ENCODE results near the gene JMJD6. TPM values are rescaled to one million over a fixed set of nuclear protein-coding genes. Genes with fewer than 3 reads are reported as not detected.
A peak's percentile ranks its signal among the peaks of the same experiment; 100 is the strongest.
"Not testable (repeated sequence)": the region's sequence is repeated elsewhere in the genome, so short reads cannot be mapped to it uniquely, and the experiment has no call there.

The JMJD6 gene
- polyA plus RNA-seq, 1 donor (not counting 4 experiments of a cell fraction or from before 2014, with no cell fraction given): 12.0 TPM

DNA sequence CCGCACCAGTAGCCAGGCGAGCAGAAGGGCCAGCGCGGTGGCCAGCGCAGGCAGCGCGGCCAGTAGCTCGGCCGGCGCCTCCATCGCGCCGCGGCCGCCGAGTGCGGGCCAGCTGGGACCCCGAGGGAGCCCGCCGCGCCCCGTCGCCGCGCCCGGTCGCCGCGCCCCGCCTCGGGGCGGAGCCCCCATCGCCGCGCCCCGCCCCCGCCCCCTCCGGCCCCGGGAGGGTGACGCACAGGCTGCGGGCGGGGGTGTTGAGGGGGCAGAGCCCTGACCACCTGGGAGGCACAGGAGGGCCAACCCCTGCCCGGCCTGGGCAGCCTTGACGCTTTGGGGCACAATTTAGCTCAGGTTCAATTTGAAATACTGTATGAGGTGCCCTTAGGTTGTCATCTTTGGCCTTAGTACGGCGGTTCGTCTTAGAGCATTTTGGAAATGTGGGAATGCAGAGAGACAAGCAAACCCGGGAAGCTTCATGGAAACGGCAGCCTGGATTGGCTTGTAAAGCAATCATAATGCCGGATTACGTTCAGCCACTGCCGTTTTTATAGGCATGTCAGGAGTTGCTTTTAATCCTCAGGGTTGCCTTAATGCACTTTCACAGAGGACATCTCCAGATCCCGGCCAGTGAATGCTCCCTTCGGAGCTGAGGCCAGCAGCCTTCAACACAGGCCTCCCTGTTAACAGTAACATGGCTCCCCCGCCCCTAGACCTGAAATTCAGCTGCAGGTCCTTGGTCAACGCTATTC is 15.4 kb downstream of the JMJD6 start, which contains the start of gene MXRA7:
Gene MXRA7 (minus strand): TSS at position 103 of the 749 bp plus-strand sequence. CDS start 19 bp downstream, at position 84.
- Histone ChIP-seq H3K27ac (ENCODE audit: control insufficient read depth, insufficient read depth, low read length) (peak within 1 kb of the TSS; percentile 70), H2AFZ (ENCODE audit: control insufficient read depth, low read length) (peak within 1 kb of the TSS; percentile 64), H3K4me1 (ENCODE audit: control insufficient read depth, extremely low read depth, insufficient read depth, low read length) (peaks cover 22% of the 10 kb centered on the region), H3K9me3 (ENCODE audit: control insufficient read depth, low read depth, low read length) (no peaks in the 10 kb centered on the region), H4K20me1 (ENCODE audit: control insufficient read depth, extremely low read depth, insufficient read depth, low read length) (no peaks in the 10 kb centered on the region), H3K79me2 (ENCODE audit: control insufficient read depth, insufficient read depth, low read length) (peaks cover 38% of the 10 kb centered on the region), H3K4me3 (ENCODE audit: control insufficient read depth in 2 of 3, extremely low read depth in 1 of 3, insufficient read depth in 2 of 3, low read depth in 1 of 3, low read length in 3 of 3) (peak within 1 kb of the TSS; percentile 70 to 75 (median 74)), H3K36me3 (ENCODE audit: control insufficient read depth in 2 of 2, extremely low read depth in 1 of 2, insufficient read depth in 2 of 2, low read length in 2 of 2) (peaks cover 10 to 25% of the 10 kb centered on the region in 2 experiments), H3K4me2 (ENCODE audit: control insufficient read depth, extremely low read depth, insufficient read depth, low read depth, low read length) (peak within 1 kb of the TSS; percentile 93), H3K9me1 (ENCODE audit: control insufficient read depth, extremely low read depth, insufficient read depth, low read length) (no peaks in the 10 kb centered on the region), H3K9ac (ENCODE audit: control insufficient read depth, extremely low read depth, insufficient read depth, low read length) (peak within 1 kb of the TSS; percentile 76), H3K27me3 (ENCODE audit: control insufficient read depth, extremely low read depth, insufficient read depth, low read length) (no peaks in the 10 kb centered on the region)
- DNase-seq (ENCODE audit: low read depth, low spot score) (no peak), FAIRE-seq (no peak)
- TF ChIP-seq EZH2 (IDR thresholded peaks at IDR 0.05; ENCODE audit: low read length): no peak
- dilution Hi-C loops (cut with MboI; ENCODE audit: extremely low pct_ligation_motif_present, low sequenced_read_pairs): no loop called here

DNA sequence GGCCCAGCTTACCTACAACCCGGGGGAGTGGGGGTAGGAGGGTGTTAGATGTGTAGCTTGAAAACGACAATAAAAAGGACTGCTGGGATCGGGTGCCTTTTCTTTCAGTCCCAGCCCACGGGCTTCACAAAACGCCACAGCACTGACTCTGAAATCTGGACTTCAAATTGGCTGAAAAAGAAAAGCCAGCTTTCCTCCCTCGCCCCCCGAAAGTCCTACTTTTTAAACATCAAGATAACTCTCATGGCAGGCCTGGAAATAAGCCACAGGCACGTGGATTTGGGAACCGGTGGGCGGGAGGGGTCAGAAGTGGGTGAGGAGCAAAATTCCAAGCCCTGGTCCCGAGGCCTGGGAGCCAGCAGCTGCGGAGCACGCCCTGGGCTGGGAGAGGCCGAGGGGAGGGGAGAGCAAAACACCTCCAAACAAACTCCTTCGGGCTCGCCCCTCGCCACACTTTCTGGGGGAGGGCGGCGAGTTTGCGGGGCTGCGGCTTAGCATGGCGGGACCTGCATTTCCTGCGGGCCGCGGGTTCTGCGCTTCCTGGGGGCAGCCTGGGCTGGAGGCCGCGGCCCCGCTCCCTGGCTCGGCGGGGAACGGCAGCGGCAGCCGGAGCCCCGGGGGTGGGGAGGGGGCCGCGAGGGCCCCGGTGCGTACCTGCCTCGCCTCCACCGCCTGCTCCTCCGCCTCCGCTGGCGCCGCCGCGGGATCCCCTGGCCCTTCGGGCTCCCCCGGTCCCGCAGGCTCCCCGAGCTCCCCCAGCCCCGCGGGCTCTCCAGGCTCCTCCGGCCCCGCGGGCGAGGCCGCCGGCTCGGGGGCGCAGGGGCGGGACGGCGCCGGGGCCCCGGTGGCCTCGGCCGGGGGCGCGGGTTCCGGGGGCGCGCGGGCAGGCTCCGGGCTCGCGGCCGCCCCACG is 16.2 kb downstream of the JMJD6 start:
- H3K9me1 ChIP-seq (ENCODE audit: control insufficient read depth, extremely low read depth, insufficient read depth, low read length); H3K27me3 ChIP-seq (ENCODE audit: control insufficient read depth, extremely low read depth, insufficient read depth, low read length); FAIRE-seq; H3K9me3 ChIP-seq (ENCODE audit: control insufficient read depth, low read depth, low read length); dilution Hi-C loops (cut with MboI; ENCODE audit: extremely low pct_ligation_motif_present, low sequenced_read_pairs); DNase-seq (ENCODE audit: low read depth, low spot score); H4K20me1 ChIP-seq (ENCODE audit: control insufficient read depth, extremely low read depth, insufficient read depth, low read length): not testable (repeated sequence)
- peak overlapping the region; percentile 38 for H2AFZ ChIP-seq (ENCODE audit: control insufficient read depth, low read length)
- H3K4me1 ChIP-seq (ENCODE audit: control insufficient read depth, extremely low read depth, insufficient read depth, low read length): peaks cover 22% of the 10 kb centered on the region
- peak overlapping the region; percentile 76 for H3K9ac ChIP-seq (ENCODE audit: control insufficient read depth, extremely low read depth, insufficient read depth, low read length)
- H3K4me3 ChIP-seq (ENCODE audit: control insufficient read depth in 2 of 3, extremely low read depth in 1 of 3, insufficient read depth in 2 of 3, low read depth in 1 of 3, low read length in 3 of 3): peak overlapping the region; percentile 70 to 75 (median 74)
- H3K36me3 ChIP-seq (ENCODE audit: control insufficient read depth in 2 of 2, extremely low read depth in 1 of 2, insufficient read depth in 2 of 2, low read length in 2 of 2): peaks cover 5 to 19% of the 10 kb centered on the region in 2 experiments
- H3K79me2 ChIP-seq (ENCODE audit: control insufficient read depth, insufficient read depth, low read length): peaks cover 46% of the 10 kb centered on the region
- peak overlapping the region; percentile 70 for H3K27ac ChIP-seq (ENCODE audit: control insufficient read depth, insufficient read depth, low read length)
- peak overlapping the region; percentile 93 for H3K4me2 ChIP-seq (ENCODE audit: control insufficient read depth, extremely low read depth, insufficient read depth, low read depth, low read length)
